ENCODE measurements around the gene GPD1. TPM values are rescaled to one million over a fixed set of nuclear protein-coding genes. Genes with fewer than 3 reads are reported as not detected.

The GPD1 gene
- total and polyA plus RNA-seq, 9 of the 15 experiments (the other 6 are each of a cell fraction or from before 2014, with no cell fraction given): 0.13 to 1.00 (median 0.55) TPM

GRCh38 chr12:50121641-50122040 lies 17.8 kb downstream of the GPD1 start (continued):
- no peak for TF ChIP-seq MXI1 (IDR thresholded peaks at IDR 0.05; ENCODE audit: low read depth, low read length)
- no peak for TF ChIP-seq ETV6 (IDR thresholded peaks at IDR 0.05; ENCODE audit: borderline replicate concordance in 1 of 2, low read depth in 2 of 2, low read length in 1 of 2)
- no peak for TF ChIP-seq ETV6 (CRISPR knock-in tag; IDR thresholded peaks at IDR 0.05; ENCODE audit: borderline replicate concordance)
- TF ChIP-seq CGGBP1 (CRISPR knock-in tag; IDR thresholded peaks at IDR 0.05): no peak
- no peak for TF ChIP-seq ZMIZ1 (IDR thresholded peaks at IDR 0.05; ENCODE audit: low read depth in 2 of 2, low read length in 2 of 2)
- no peak for TF ChIP-seq U2AF2 (optimal IDR thresholded peaks at IDR 0.05; ENCODE audit: low read depth, low read length)
- TF ChIP-seq CCAR2 (IDR thresholded peaks at IDR 0.05; ENCODE audit: low read depth, low read length): no peak
- TF ChIP-seq SP2 (IDR thresholded peaks at IDR 0.05; ENCODE audit: extremely low read depth, low read depth, low read length, poor library complexity, severe bottlenecking): no peak
- no peak for TF ChIP-seq ZNF586 (CRISPR knock-in tag; conservative IDR thresholded peaks at IDR 0.05)
- TF ChIP-seq PTBP1 (IDR thresholded peaks at IDR 0.05; ENCODE audit: low read depth, low read length): no peak
- no peak for TF ChIP-seq ELF1 (tag; IDR thresholded peaks at IDR 0.05)
- TF ChIP-seq TAF1 (IDR thresholded peaks at IDR 0.05; ENCODE audit: control insufficient read depth, extremely low read depth, insufficient read depth, low read length, severe bottlenecking): no peak
- TF ChIP-seq PKNOX1 (IDR thresholded peaks at IDR 0.05): no peak
- TF ChIP-seq HDGF (IDR thresholded peaks at IDR 0.05): no peak
- no peak for TF ChIP-seq SMAD3 (CRISPR knock-in tag; conservative IDR thresholded peaks at IDR 0.05)
